HepG2 (cell line): Measurements from ENCODE around the gene PRM3. TPM values are rescaled to one million over a fixed set of nuclear protein-coding genes. Genes with fewer than 3 reads are reported as not detected.

ENCODE experiments used
- DMAP1 ChIP-seq: IDR thresholded peaks from 2 replicates; pipeline ENCODE4 v1.6.1; 2016
- EP300 ChIP-seq, 3 experiments: sonication (generic) in 1 of 3; formaldehyde crosslinking in 1 of 3; IDR thresholded peaks; 2 replicates each; pipeline versions ENCODE4 v1.5.1 to v1.6.1; 2011 to 2020; ENCODE audit warnings: low read depth in 2 of 3, low read length in 2 of 3, borderline replicate concordance in 1 of 3, improper control_type of control experiment in 1 of 3, mild to moderate bottlenecking in 1 of 3, missing genetic modification reagents in 1 of 3, moderate library complexity in 1 of 3
- FOXK2 ChIP-seq: fragments of 450-650 bp; IDR thresholded peaks from 2 replicates; pipeline ENCODE4 v1.6.1; 2016
- GABPB1 ChIP-seq: IDR thresholded peaks from 2 replicates; pipeline ENCODE4 v1.6.1; 2016; ENCODE audit warnings: mild to moderate bottlenecking, missing genetic modification reagents, moderate library complexity, missing compliant biosample characterization
- HNF1B ChIP-seq: sonication (generic); formaldehyde crosslinking; IDR thresholded peaks from 2 replicates; pipeline ENCODE4 v1.5.1; 2020; ENCODE audit warnings: mild to moderate bottlenecking, moderate library complexity, missing genetic modification reagents
- HNRNPL ChIP-seq: fragments of 200-400 bp; formaldehyde crosslinking; IDR thresholded peaks from 2 replicates; pipeline ENCODE4 v1.6.1; 2017; ENCODE audit warnings: mild to moderate bottlenecking, low read depth, low read length
- ISL2 ChIP-seq: sonication (generic); formaldehyde crosslinking; IDR thresholded peaks from 2 replicates; pipeline ENCODE4 v1.5.0; 2020; ENCODE audit warnings: missing genetic modification reagents
- LBX2 ChIP-seq: sonication (generic); formaldehyde crosslinking; IDR thresholded peaks from 2 replicates; pipeline ENCODE4 v1.5.0; 2020; ENCODE audit warnings: missing genetic modification reagents, mild to moderate bottlenecking, borderline replicate concordance
- MTERF4 ChIP-seq: sonication (generic); formaldehyde crosslinking; IDR thresholded peaks from 2 replicates; pipeline ENCODE4 v1.8.0; 2023; ENCODE audit warnings: mild to moderate bottlenecking, missing genetic modification reagents
- MYC ChIP-seq: sonication (generic); formaldehyde crosslinking; IDR thresholded peaks from 2 replicates; pipeline ENCODE4 v1.9.0; 2021; ENCODE audit warnings: missing genetic modification reagents, borderline replicate concordance
- PCBP2 ChIP-seq: fragments of 200-400 bp; formaldehyde crosslinking; optimal IDR thresholded peaks from 2 replicates; pipeline ENCODE3; 2018; ENCODE audit warnings: low read length, low read depth; ENCODE audit not compliant: poor library complexity, severe bottlenecking
- PRDM15 ChIP-seq: sonication (generic); formaldehyde crosslinking; IDR thresholded peaks from 2 replicates; pipeline ENCODE4 v1.4.0; 2020; ENCODE audit warnings: missing genetic modification reagents
- TMF1 ChIP-seq: sonication (generic); formaldehyde crosslinking; IDR thresholded peaks from 2 replicates; pipeline ENCODE4 v1.8.1; 2022; ENCODE audit warnings: low read depth, missing genetic modification reagents
- YEATS4 ChIP-seq: sonication (generic); formaldehyde crosslinking; IDR thresholded peaks from 2 replicates; pipeline ENCODE4 v1.4.0; 2020; ENCODE audit warnings: missing genetic modification reagents, borderline replicate concordance
- ZNF251 ChIP-seq: sonication (generic); formaldehyde crosslinking; IDR thresholded peaks from 2 replicates; pipeline ENCODE4 v1.9.0; 2021; ENCODE audit warnings: mild to moderate bottlenecking, missing genetic modification reagents
- ZNF552 ChIP-seq: sonication (generic); formaldehyde crosslinking; IDR thresholded peaks from 2 replicates; pipeline ENCODE4 v1.9.0; 2022; ENCODE audit warnings: missing genetic modification reagents, mild to moderate bottlenecking, borderline replicate concordance
- ZNF556 ChIP-seq: sonication (generic); formaldehyde crosslinking; IDR thresholded peaks from 2 replicates; pipeline ENCODE4 v1.4.0; 2020; ENCODE audit warnings: mild to moderate bottlenecking, missing genetic modification reagents, borderline replicate concordance
- ZNF557 ChIP-seq: sonication (generic); formaldehyde crosslinking; IDR thresholded peaks from 2 replicates; pipeline ENCODE4 v1.4.0; 2020; ENCODE audit warnings: missing genetic modification reagents
- ZSCAN5A ChIP-seq: sonication (generic); formaldehyde crosslinking; IDR thresholded peaks from 2 replicates; pipeline ENCODE4 v1.8.0; 2022; ENCODE audit warnings: mild to moderate bottlenecking, missing genetic modification reagents, borderline replicate concordance
- polyA plus RNA-seq, 8 experiments: library from polyadenylated mRNA; depleted of rRNA in 3 of 8; stranded (reverse) in 7 of 8; unstranded in 1 of 8; fragments of >200 nt; fragmentation: Illumina TruSeq in 4 of 8; extraction: Trizol in 4 of 8; gene quantifications; 2 replicates each; pipeline versions ENCODE4 v1.2.1 to v1.2.3, GENCODE V29; 2011 to 2016; ENCODE audit warnings: low read depth in 4 of 8, missing spikeins in 1 of 8, mixed read lengths in 1 of 8; ENCODE audit not compliant: insufficient read depth in 1 of 8
- total RNA-seq, 5 experiments: library from RNA; depleted of rRNA; stranded (reverse); fragments of >200 nt; fragmentation: Illumina TruSeq; extraction: Trizol; gene quantifications; 2 replicates each; pipeline ENCODE4 v1.2.3, GENCODE V29; 2016; ENCODE audit warnings: low read depth in 1 of 5

Gene PRM3
- total and polyA plus RNA-seq, 2 of the 13 experiments (the other 11 are each of a cell fraction or from before 2014, with no cell fraction given): not detected

GRCh38 chr16:11257131-11257938 is 16.1 kb downstream of the PRM3 start (continued):
- TF ChIP-seq MTERF4 (CRISPR knock-in tag) (peak; percentile 17; the same call in 1 of the 2 replicates), MYC (CRISPR knock-in tag) (peak; percentile 81), EP300 (IDR thresholded peaks at IDR 0.05; ENCODE audit: low read depth in 2 of 2, low read length in 2 of 2) (peak; percentile 5 to 42; a peak in 2 of 4 replicates), EP300 (CRISPR knock-in tag; IDR thresholded peaks at IDR 0.05; ENCODE audit: borderline replicate concordance) (no peak), YEATS4 (CRISPR knock-in tag) (peak; percentile 71; the same call in 1 of the 2 replicates), ZNF556 (peak; percentile 98), ZNF251 (peak; percentile 95), DMAP1 (no peak), GABPB1 (CRISPR knock-in tag) (peak; percentile 29; the same call in 1 of the 2 replicates), PRDM15 (CRISPR knock-in tag) (peak; percentile 88), ZSCAN5A (CRISPR knock-in tag) (peak; percentile 80; the same call in 1 of the 2 replicates), ZNF557 (CRISPR knock-in tag) (peak; percentile 49; the same call in 1 of the 2 replicates), LBX2 (CRISPR knock-in tag) (no peak; the same call in 1 of the 2 replicates), ZNF552 (CRISPR knock-in tag) (peak; percentile 76; the same call in 1 of the 2 replicates), ISL2 (CRISPR knock-in tag) (peak; percentile 71), PCBP2 (peak; percentile 9), FOXK2 (no peak), HNRNPL (peak; percentile 95), HNF1B (CRISPR knock-in tag) (peak; percentile 69), TMF1 (0 out of 2 replicates have a peak, but pooled peaks have one; percentile 73)
